Transverse colon (tissue), 4 donors: ENCODE measurements around the gene TMEM53.

Experiments
- CTCF ChIP-seq, 5 experiments: fragments of 200-600 bp in 3 of 5; fragments of 450-650 bp in 2 of 5; sonication (generic) in 3 of 5; IDR thresholded peaks; 1 replicate in 2 of 5; 2 replicates in 3 of 5; pipeline ENCODE4 v1.5.1; 2016 to 2017; ENCODE audit warnings: antibody characterized with exemption in 5 of 5, inconsistent platforms in 3 of 5, mild to moderate bottlenecking in 2 of 5, moderate library complexity in 1 of 5
- EP300 ChIP-seq: sonication (generic); formaldehyde crosslinking; IDR thresholded peaks from one replicate; pipeline ENCODE4 v1.6.1; 2017; ENCODE audit warnings: antibody characterized with exemption, low read depth
- POLR2A ChIP-seq: fragments of 450-650 bp; IDR thresholded peaks from one replicate; pipeline ENCODE4 v1.6.1; 2016; ENCODE audit warnings: antibody characterized with exemption, mild to moderate bottlenecking, moderate library complexity
- POLR2AphosphoS5 ChIP-seq, 3 donors: sonication (generic); formaldehyde crosslinking; IDR thresholded peaks; one replicate each; pipeline ENCODE4 v1.6.1; 2016; ENCODE audit warnings: antibody characterized with exemption in 3 of 3

GRCh38 chr1:44644806-44645205 is 29.5 kb downstream of the TMEM53 start:
- TF ChIP-seq CTCF (IDR thresholded peaks at IDR 0.05) (no peak), POLR2A (no peak), POLR2AphosphoS5 (IDR thresholded peaks at IDR 0.05) (no peak), EP300 (no peak)
